Measurements from ENCODE around the gene RAB31.

RAB31 gene

DNA sequence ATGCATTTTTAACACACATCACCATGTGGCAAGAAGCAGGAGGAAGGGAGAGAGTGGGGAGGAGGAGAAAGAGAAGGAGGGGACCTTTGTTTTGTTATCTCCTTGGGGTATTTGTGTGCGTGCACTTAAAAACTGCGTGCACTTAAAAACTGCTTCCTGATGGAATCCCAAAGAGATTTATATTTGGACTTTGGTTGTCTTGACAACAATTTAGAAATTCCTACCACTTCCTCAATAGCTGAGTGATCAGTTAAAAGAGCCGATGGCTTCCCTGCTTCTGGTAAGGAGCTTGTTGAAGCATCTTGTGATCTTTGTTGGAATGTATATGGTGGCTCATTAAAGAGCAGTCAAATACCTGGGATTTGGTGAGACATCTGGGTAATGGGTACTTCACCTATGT, 4.5 kb downstream of the RAB31 start:
- H3K4me2 ChIP-seq (ENCODE audit: low read length, poor library complexity, severe bottlenecking), result no peak overlapping the region
- H2BK15ac ChIP-seq (ENCODE audit: low read depth, poor library complexity, severe bottlenecking), result no peak overlapping the region
- H3K4me1 ChIP-seq (ENCODE audit: control insufficient read depth, insufficient read depth, low read depth, low read length), result peaks cover 11% of the 10 kb centered on the region
- H3K23ac ChIP-seq (ENCODE audit: low read length in 2 of 2), result no peak overlapping the region
- no peaks in the 10 kb centered on the region for H3K36me3 ChIP-seq (ENCODE audit: control insufficient read depth in 1 of 2, insufficient read depth in 2 of 2, low read depth in 1 of 2, low read length in 2 of 2)
- no peak overlapping the region for H2BK12ac ChIP-seq (ENCODE audit: low read length in 2 of 2)
- no peak overlapping the region for H3K27ac ChIP-seq (ENCODE audit: low read length, poor library complexity, severe bottlenecking)
- no peaks in the 10 kb centered on the region for H3K9me3 ChIP-seq (ENCODE audit: control insufficient read depth, low read length)
- H3K9ac ChIP-seq (ENCODE audit: low read length), result peak overlapping the region; percentile 71
- no peak overlapping the region for H4K8ac ChIP-seq (ENCODE audit: low read length)
- H4K91ac ChIP-seq (ENCODE audit: low read length), result no peak overlapping the region
- H3K4ac ChIP-seq (ENCODE audit: low read depth in 1 of 2, low read length in 2 of 2), result no peak overlapping the region
- H3K4me3 ChIP-seq (ENCODE audit: insufficient read depth in 1 of 2, low read depth in 1 of 2, low read length in 2 of 2), result no peak overlapping the region
- peaks cover 21% of the 10 kb centered on the region for H3K79me1 ChIP-seq (replicated peaks; ENCODE audit: low read length, poor library complexity, severe bottlenecking)
- H2AK5ac ChIP-seq (ENCODE audit: low read length, severe bottlenecking), result no peak overlapping the region
- no peak overlapping the region for H2BK120ac ChIP-seq (ENCODE audit: low read depth, low read length)
- no peaks in the 10 kb centered on the region for H3K27me3 ChIP-seq (ENCODE audit: control insufficient read depth in 1 of 2, insufficient read depth in 1 of 2, low read length in 2 of 2)
- H3K18ac ChIP-seq (ENCODE audit: low read depth in 1 of 2, low read length in 2 of 2), result no peak overlapping the region
- no peak overlapping the region for H2AFZ ChIP-seq (ENCODE audit: low read depth, low read length)
- no peak overlapping the region for H3K14ac ChIP-seq (ENCODE audit: low read length in 2 of 2)
- DNase-seq, result peak; percentile 67
- H2BK5ac ChIP-seq (ENCODE audit: low read depth, low read length, poor library complexity, severe bottlenecking), result no peak overlapping the region
- WGBS, result 60% methylated on average over 1 of the region's 3 CpGs

DNA sequence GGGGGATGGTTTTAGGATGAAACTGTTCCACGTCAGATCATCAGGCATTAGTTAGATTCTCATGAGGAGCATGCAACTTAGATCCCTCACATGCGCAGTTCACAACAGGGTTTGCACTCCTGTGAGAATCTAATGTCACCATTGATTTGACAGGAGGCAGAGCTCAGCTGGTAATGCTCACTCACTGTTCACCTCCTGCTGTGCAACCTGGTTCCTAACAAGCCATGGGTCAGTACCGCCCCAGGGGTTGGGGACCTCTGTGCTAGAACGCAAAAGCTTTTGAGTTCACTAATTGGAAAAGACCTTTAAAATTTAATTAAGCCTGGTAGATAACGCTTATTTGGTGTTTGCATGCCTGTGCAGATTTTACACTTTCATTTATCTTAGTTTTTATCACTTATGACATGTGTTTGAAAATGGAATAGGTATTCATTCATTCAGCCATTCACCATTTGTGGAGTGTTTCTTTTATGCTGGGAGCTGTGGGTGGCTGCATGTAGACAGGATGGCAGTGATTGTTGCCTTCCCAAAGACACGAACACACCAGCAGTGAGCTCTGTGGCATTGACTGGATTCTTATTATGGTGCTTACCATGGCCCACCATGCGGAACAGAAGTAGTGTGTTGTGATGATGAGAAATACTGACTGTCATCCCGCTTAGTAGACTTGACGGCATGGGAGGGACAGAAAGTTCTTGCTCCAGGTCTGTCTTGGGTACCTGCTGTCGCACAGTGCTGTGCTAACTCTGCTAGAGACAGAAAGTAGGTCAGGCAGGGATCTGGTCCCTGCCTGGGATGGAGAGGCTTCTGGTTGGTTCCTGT, 6.4 kb downstream of the RAB31 start:
- Histone ChIP-seq H3K4me3 (ENCODE audit: insufficient read depth in 1 of 2, low read depth in 1 of 2, low read length in 2 of 2) (no peak overlapping the region), H3K9me3 (ENCODE audit: control insufficient read depth, low read length) (no peaks in the 10 kb centered on the region), H3K4me1 (ENCODE audit: control insufficient read depth, insufficient read depth, low read depth, low read length) (peaks cover 5% of the 10 kb centered on the region), H3K4me2 (ENCODE audit: low read length, poor library complexity, severe bottlenecking) (no peak overlapping the region), H3K4ac (ENCODE audit: low read depth in 1 of 2, low read length in 2 of 2) (peak overlapping the region in 1 of 2 experiments; percentile 46), H3K36me3 (ENCODE audit: control insufficient read depth in 1 of 2, insufficient read depth in 2 of 2, low read depth in 1 of 2, low read length in 2 of 2) (no peaks in the 10 kb centered on the region), H3K27me3 (ENCODE audit: control insufficient read depth in 1 of 2, insufficient read depth in 1 of 2, low read length in 2 of 2) (no peaks in the 10 kb centered on the region), H4K8ac (ENCODE audit: low read length) (peak overlapping the region; percentile 12), H2BK15ac (ENCODE audit: low read depth, poor library complexity, severe bottlenecking) (no peak overlapping the region), H4K91ac (ENCODE audit: low read length) (no peak overlapping the region), H2BK120ac (ENCODE audit: low read depth, low read length) (no peak overlapping the region), H3K9ac (ENCODE audit: low read length) (no peak overlapping the region), H3K27ac (ENCODE audit: low read length, poor library complexity, severe bottlenecking) (no peak overlapping the region), H3K79me1 (replicated peaks; ENCODE audit: low read length, poor library complexity, severe bottlenecking) (peaks cover 24% of the 10 kb centered on the region), H2AFZ (ENCODE audit: low read depth, low read length) (no peak overlapping the region), H2AK5ac (ENCODE audit: low read length, severe bottlenecking) (no peak overlapping the region), H3K18ac (ENCODE audit: low read depth in 1 of 2, low read length in 2 of 2) (no peak overlapping the region), H3K23ac (ENCODE audit: low read length in 2 of 2) (no peak overlapping the region), H2BK12ac (ENCODE audit: low read length in 2 of 2) (no peak overlapping the region), H3K14ac (ENCODE audit: low read length in 2 of 2) (peak overlapping the region in 1 of 2 experiments; percentile 4), H2BK5ac (ENCODE audit: low read depth, low read length, poor library complexity, severe bottlenecking) (no peak overlapping the region)
- 95% methylated on average over 9 of the region's 10 CpGs for WGBS
- no peak for DNase-seq

DNA sequence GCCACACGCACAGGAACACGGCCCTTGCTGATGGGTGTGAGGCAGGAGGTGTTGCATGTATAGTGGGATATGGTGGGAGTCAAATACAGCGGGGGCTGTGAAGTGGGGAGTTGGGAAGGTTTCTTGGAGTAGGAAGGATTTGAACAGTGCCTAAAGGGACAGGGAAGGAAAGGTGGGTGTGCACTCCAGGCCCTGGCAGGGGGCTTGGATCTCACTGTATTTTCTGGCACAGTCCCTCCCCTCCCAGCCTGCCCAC, 6.9 kb downstream of the RAB31 start:
- WGBS, result 100% methylated on average over 3 of the region's 3 CpGs
- H3K18ac ChIP-seq (ENCODE audit: low read depth in 1 of 2, low read length in 2 of 2), result no peak overlapping the region

DNA sequence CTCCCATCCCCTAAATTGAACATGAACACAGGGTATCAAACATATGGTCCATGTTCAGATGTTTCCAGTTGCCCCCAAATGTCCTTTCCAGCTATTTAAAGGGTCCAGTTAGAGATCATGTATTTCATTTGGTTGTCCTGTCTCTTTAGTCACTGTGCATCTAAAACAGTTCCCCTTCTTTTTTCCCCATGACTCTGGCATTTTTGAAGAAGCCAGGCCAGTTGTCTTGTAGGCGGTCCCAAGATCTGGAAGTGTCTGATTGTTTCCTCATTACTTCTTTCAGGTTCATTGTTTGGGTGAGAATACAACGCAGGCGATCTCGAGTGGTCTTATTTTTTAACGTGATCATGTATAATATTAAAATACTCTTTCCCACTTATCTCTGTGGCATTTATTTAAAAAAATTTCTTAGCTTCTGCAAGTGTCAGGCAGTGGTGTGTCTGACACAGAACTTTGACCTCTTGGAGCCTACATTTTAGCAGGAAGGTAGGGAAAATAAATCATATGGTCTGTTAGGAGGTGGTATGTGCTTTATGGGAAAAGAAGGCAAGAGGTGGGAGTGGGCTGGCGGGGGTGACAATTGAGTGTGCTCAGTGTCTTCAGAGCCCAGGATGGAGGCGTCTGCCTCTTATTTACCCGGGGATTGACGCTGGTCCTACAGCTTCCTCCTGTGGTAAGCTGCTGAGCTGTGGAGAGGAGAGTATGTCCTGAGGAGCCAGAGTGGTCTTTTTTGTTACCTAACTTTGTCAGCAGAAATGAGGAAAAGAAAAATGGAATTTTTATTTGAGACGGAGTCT, 8.1 kb downstream of the RAB31 start:
- peaks cover 6% of the 10 kb centered on the region for H3K4me1 ChIP-seq (ENCODE audit: control insufficient read depth, insufficient read depth, low read depth, low read length)
- no peak overlapping the region for H2AK5ac ChIP-seq (ENCODE audit: low read length, severe bottlenecking)
- DNase-seq, result no peak
- H4K8ac ChIP-seq (ENCODE audit: low read length), result no peak overlapping the region
- H3K18ac ChIP-seq (ENCODE audit: low read depth in 1 of 2, low read length in 2 of 2), result no peak overlapping the region
- H3K23ac ChIP-seq (ENCODE audit: low read length in 2 of 2), result no peak overlapping the region
- H2BK5ac ChIP-seq (ENCODE audit: low read depth, low read length, poor library complexity, severe bottlenecking), result no peak overlapping the region
- H2BK15ac ChIP-seq (ENCODE audit: low read depth, poor library complexity, severe bottlenecking), result no peak overlapping the region
- no peak overlapping the region for H3K4me2 ChIP-seq (ENCODE audit: low read length, poor library complexity, severe bottlenecking)
- H2BK120ac ChIP-seq (ENCODE audit: low read depth, low read length), result no peak overlapping the region
- H3K27ac ChIP-seq (ENCODE audit: low read length, poor library complexity, severe bottlenecking), result no peak overlapping the region
- no peak overlapping the region for H2AFZ ChIP-seq (ENCODE audit: low read depth, low read length)
- H3K4ac ChIP-seq (ENCODE audit: low read depth in 1 of 2, low read length in 2 of 2), result no peak overlapping the region
- no peak overlapping the region for H3K14ac ChIP-seq (ENCODE audit: low read length in 2 of 2)
- no peak overlapping the region for H3K9ac ChIP-seq (ENCODE audit: low read length)
- no peak overlapping the region for H4K91ac ChIP-seq (ENCODE audit: low read length)
- H3K27me3 ChIP-seq (ENCODE audit: control insufficient read depth in 1 of 2, insufficient read depth in 1 of 2, low read length in 2 of 2), result no peaks in the 10 kb centered on the region
- H3K4me3 ChIP-seq (ENCODE audit: insufficient read depth in 1 of 2, low read depth in 1 of 2, low read length in 2 of 2), result no peak overlapping the region
- WGBS, result 82% methylated on average over 7 of the region's 10 CpGs
- H3K9me3 ChIP-seq (ENCODE audit: control insufficient read depth, low read length), result no peaks in the 10 kb centered on the region
- H3K79me1 ChIP-seq (replicated peaks; ENCODE audit: low read length, poor library complexity, severe bottlenecking), result peaks cover 25% of the 10 kb centered on the region
- H2BK12ac ChIP-seq (ENCODE audit: low read length in 2 of 2), result no peak overlapping the region
- H3K36me3 ChIP-seq (ENCODE audit: control insufficient read depth in 1 of 2, insufficient read depth in 2 of 2, low read depth in 1 of 2, low read length in 2 of 2), result no peaks in the 10 kb centered on the region

More for the DNA sequence above, 6.9 kb downstream of the RAB31 start:
- no peak overlapping the region for H2BK120ac ChIP-seq (ENCODE audit: low read depth, low read length)
- H3K4me2 ChIP-seq (ENCODE audit: low read length, poor library complexity, severe bottlenecking), result no peak overlapping the region
- H3K9ac ChIP-seq (ENCODE audit: low read length), result no peak overlapping the region
- DNase-seq, result no peak
- H3K4me3 ChIP-seq (ENCODE audit: insufficient read depth in 1 of 2, low read depth in 1 of 2, low read length in 2 of 2), result no peak overlapping the region
- H4K91ac ChIP-seq (ENCODE audit: low read length), result no peak overlapping the region
- H2AFZ ChIP-seq (ENCODE audit: low read depth, low read length), result no peak overlapping the region
- no peak overlapping the region for H2BK5ac ChIP-seq (ENCODE audit: low read depth, low read length, poor library complexity, severe bottlenecking)
- no peak overlapping the region for H2AK5ac ChIP-seq (ENCODE audit: low read length, severe bottlenecking)
- H3K23ac ChIP-seq (ENCODE audit: low read length in 2 of 2), result no peak overlapping the region
- H3K27me3 ChIP-seq (ENCODE audit: control insufficient read depth in 1 of 2, insufficient read depth in 1 of 2, low read length in 2 of 2), result no peaks in the 10 kb centered on the region
- peaks cover 6% of the 10 kb centered on the region for H3K4me1 ChIP-seq (ENCODE audit: control insufficient read depth, insufficient read depth, low read depth, low read length)
- no peak overlapping the region for H3K14ac ChIP-seq (ENCODE audit: low read length in 2 of 2)
- no peaks in the 10 kb centered on the region for H3K36me3 ChIP-seq (ENCODE audit: control insufficient read depth in 1 of 2, insufficient read depth in 2 of 2, low read depth in 1 of 2, low read length in 2 of 2)
- H3K79me1 ChIP-seq (replicated peaks; ENCODE audit: low read length, poor library complexity, severe bottlenecking), result peaks cover 24% of the 10 kb centered on the region
- no peak overlapping the region for H2BK15ac ChIP-seq (ENCODE audit: low read depth, poor library complexity, severe bottlenecking)
- H3K9me3 ChIP-seq (ENCODE audit: control insufficient read depth, low read length), result no peaks in the 10 kb centered on the region
- peak overlapping the region in 1 of 2 experiments; percentile 46 for H3K4ac ChIP-seq (ENCODE audit: low read depth in 1 of 2, low read length in 2 of 2)
- no peak overlapping the region for H4K8ac ChIP-seq (ENCODE audit: low read length)
- H3K27ac ChIP-seq (ENCODE audit: low read length, poor library complexity, severe bottlenecking), result no peak overlapping the region
- H2BK12ac ChIP-seq (ENCODE audit: low read length in 2 of 2), result no peak overlapping the region

Measured in mesenchymal stem cell (in vitro differentiated cells and primary cell).